ENCODE measurements around the gene HOXA7.

The HOXA7 gene

DNA sequence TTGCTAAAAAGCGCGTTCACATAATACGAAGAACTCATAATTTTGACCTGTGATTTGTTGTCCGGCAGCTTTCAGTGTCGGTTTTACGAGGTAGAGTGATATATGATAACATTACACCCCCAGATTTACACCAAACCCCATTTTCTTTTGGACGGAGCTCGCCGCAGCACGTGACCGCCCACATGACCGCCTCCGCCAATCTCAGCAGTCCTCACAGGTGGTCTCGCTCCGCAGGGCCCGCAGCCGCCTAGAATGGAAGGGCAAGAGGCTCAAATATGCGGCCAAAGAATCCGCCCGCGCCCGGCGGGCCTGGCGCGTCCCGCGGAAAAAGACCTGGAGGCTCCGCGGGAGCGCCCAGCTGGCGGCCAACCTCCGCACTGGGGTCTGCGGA lies at the start of gene HOXA7:
Gene HOXA7 (minus strand): TSS at position 168 of the 391 bp plus-strand sequence. CDS start 130 bp downstream, at position 38.
- TF ChIP-seq CTCF (IDR thresholded peaks at IDR 0.05) = no peak

DNA sequence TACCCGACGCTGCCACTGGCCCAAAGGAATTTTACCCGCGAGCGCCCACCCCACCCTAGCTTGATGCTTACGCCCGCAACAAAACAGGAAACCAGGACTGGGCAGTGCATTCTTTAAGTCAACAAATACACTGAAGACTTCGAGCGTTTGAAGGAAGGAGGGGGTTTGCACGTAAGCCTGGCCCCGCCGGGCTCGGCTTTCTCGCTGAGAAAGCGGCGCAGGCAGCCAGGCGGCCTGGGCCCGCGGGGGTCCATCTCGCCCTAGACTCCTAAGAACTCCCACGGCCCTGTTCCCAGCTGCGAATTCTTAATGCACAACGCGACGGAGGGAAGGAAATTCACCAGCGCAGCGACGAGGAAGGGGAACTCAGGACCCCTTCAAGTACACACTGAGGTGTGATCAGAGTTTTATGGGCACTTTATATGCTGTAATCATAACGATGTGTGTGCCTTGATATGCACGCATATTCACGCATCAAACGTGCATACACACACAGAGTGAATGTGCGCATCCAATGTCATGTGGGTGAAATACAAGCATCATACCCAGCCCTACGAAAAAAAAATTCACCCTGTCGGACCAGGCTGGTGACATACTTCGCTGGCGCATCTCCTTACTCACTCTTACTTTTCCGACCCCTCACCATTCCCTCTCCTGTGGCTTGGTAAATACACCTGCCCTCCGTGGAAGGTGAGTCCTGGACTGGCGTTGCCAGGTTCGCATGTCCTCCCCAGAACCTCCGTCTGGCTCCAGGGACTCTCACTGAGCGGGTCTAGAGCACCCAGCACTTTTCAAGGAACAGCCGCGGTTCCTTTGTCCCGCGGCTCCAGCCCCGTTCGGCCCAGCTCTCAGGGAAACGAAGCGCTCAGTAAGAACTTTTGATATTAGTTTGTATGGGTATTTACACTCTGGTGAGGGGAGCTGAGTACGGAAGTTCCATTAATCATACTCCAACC lies 49.1 kb upstream of the HOXA7 start:
- TF ChIP-seq CTCF (IDR thresholded peaks at IDR 0.05) = no peak

DNA sequence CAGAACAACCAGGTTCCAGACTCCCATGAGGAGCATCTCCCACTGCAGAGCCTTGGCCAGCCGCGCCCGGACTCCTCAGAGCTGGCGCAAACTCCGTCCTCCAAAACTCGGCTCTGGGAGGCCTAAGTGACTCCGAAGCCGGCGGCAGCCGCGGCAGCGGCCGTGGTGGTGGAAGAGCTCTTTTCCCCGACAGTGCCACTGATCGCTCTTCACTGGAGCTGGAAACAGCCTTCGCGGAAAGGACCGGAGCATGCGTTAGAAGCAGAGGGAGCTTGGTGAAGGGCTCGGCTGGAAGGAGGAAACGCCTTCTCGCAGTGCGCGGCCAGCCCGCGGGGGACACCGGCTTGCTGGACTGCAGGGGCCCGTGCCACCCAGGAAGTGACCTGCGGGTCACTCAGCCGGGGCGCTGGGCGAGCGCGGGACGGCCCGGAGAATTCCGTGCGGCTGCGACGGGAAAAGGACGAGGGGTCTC lies 48.4 kb upstream of the HOXA7 start:
- TF ChIP-seq CTCF (IDR thresholded peaks at IDR 0.05) = no peak

GRCh38 chr7:27203964-27204594 lies 47.6 kb upstream of the HOXA7 start:
- TF ChIP-seq CTCF (IDR thresholded peaks at IDR 0.05) = no peak

- no peak for TF ChIP-seq CTCF (IDR thresholded peaks at IDR 0.05)
Measured at GRCh38 chr7:27203365-27203953, 47.0 kb upstream of the HOXA7 start.

DNA sequence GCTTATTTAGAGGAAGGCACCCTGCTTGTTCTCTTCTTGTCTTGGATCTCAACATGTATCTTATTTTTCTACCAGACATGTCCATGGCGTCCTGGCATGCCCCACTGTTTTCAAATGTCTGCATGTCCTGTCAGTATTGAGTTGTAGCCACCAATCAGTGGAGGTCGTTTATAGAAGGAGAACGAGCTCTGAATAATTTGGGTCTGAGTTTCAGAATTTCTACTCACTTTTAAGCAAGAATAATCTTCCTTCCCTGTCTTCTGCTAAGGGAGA lies 46.3 kb upstream of the HOXA7 start:
- TF ChIP-seq CTCF (IDR thresholded peaks at IDR 0.05) = no peak

DNA sequence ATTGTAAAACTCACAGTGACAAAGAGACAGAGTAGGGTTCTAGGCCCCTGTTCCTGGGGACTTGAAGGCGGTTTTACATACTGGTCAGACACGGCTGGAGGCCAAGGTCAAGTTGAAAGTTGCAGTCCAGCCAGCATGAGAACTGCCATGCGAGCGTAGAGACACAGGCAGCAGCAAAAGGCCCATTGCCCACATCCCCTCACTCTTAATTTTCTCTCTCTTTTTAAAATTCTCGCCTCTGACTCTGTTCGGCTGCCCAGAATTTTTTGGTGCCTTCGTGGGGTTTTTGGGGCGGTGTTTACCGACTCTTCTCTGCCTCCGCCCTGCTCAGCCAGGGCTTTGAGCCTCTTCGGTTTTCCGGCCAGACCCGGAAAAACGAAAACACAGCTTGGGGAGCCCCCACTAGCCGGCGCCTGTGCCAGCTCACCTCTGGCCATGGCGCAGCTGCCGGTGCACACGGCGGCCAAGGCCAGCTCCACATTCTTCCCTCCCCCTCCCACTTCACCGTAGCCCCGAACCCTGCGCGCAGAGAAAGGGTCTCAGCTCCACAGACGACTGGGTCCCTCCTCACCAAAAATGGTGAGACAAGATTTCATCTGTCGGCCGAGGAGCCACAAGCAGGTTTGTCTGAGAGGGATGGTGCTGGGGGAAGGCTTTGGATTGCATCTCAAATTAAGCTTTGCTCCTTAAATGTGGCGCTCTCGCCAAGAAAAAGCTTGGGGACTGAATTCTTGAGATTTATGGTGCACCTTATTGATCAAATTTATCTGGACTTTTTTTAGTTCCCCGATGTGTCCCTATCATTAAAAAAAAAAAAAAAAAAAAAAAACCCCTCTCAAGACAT lies 45.8 kb upstream of the HOXA7 start:
- no peak for TF ChIP-seq CTCF (IDR thresholded peaks at IDR 0.05)
